ENCODE measurements around the gene IFNG. TPM values are rescaled to one million over a fixed set of nuclear protein-coding genes. Genes with fewer than 3 reads are reported as not detected.
"Not testable (repeated sequence)": the region's sequence is repeated elsewhere in the genome, so short reads cannot be mapped to it uniquely, and the experiment has no call there.

IFNG gene
- polyA plus RNA-seq, 1 donor = 0.13 TPM

DNA sequence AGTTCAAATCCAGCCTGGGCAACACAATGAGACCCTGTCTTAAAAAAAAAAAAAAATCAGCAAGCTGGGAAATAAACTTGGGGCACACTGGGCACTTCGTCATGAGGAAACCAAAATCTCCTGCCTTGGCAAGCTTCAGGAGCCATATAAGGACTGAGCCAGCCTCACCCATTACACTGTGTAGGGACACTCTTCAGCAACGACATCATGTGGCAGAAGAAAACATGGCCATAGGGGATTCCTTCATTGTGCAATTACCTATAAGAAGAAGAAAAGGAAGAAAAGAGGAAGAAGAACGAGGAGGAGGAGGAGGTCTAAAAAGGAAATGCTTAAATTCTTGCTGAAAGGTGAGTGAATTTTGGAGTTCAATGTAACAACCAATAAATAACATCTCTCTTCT is 26.1 kb upstream of the IFNG start:
- Histone ChIP-seq H3K9me3 (ENCODE audit: control insufficient read depth, low read depth, low read length) (no peaks in the 10 kb centered on the region), H3K27ac (ENCODE audit: low read length) (no peak overlapping the region), H3K4me3 (ENCODE audit: low read length) (no peak overlapping the region), H3K27me3 (ENCODE audit: control insufficient read depth, insufficient read depth, low read length) (peaks cover 8% of the 10 kb centered on the region), H3K36me3 (ENCODE audit: control insufficient read depth, insufficient read depth, low read length) (no peaks in the 10 kb centered on the region), H3K4me1 (ENCODE audit: control insufficient read depth, insufficient read depth, low read length) (no peaks in the 10 kb centered on the region)
- DNase-seq = no peak
- WGBS (ENCODE audit: insufficient coverage, low lambda C conversion rate) = 70% methylated on average over 2 of the region's 3 CpGs

DNA sequence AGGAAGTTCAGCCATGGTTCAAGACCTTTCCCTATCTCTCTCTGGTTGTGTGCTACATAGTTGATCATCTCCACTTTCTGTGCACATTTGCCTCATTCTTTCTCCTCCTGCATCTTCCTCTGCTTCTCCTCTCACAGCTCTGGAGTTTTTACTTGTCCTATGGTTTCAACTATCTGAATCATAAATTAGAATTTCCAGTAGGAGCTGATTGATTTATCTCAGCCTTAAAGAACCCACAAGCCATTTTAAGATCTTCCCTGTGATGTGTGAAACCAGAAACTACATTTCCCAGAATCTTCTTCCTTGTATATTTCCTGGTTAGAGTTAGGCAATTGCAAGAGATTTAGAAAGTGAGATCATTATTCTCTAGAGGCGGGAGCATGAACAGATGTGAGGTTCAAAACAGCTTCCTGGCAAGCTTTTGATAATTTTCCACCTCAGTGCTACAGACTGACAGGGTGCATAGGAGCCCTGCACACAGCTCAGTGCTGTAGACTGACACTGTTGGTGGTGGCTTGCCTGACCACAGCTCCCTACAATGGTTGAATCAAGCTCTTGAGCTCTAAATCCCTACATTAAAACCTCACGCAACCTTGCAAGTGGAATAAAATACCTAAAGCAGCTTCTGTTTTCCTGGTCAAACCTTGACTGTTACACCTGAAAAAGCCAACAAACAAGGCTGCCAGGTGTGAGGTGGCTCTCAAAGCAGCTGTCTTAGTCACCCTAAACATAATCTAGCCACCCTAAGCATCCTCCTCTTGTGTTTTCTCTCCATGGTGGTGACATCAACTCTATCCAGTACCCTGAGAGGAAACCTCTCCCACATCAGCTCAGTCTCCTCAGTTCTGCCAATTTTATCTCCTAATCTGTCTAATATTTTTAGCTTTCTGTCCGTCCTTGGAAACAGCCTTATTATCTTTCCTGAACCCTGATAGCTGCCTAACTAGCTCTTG is 21.5 kb upstream of the IFNG start:
- H3K27me3 ChIP-seq (ENCODE audit: control insufficient read depth, insufficient read depth, low read length) = peaks cover 3% of the 10 kb centered on the region
- H3K4me3 ChIP-seq (ENCODE audit: low read length) = no peak overlapping the region
- no peaks in the 10 kb centered on the region for H3K9me3 ChIP-seq (ENCODE audit: control insufficient read depth, low read depth, low read length)
- no peak overlapping the region for H3K27ac ChIP-seq (ENCODE audit: low read length)
- H3K36me3 ChIP-seq (ENCODE audit: control insufficient read depth, insufficient read depth, low read length) = no peaks in the 10 kb centered on the region
- no peak for DNase-seq
- no peaks in the 10 kb centered on the region for H3K4me1 ChIP-seq (ENCODE audit: control insufficient read depth, insufficient read depth, low read length)
- 40% methylated on average over 1 of the region's 3 CpGs for WGBS (ENCODE audit: insufficient coverage, low lambda C conversion rate)

DNA sequence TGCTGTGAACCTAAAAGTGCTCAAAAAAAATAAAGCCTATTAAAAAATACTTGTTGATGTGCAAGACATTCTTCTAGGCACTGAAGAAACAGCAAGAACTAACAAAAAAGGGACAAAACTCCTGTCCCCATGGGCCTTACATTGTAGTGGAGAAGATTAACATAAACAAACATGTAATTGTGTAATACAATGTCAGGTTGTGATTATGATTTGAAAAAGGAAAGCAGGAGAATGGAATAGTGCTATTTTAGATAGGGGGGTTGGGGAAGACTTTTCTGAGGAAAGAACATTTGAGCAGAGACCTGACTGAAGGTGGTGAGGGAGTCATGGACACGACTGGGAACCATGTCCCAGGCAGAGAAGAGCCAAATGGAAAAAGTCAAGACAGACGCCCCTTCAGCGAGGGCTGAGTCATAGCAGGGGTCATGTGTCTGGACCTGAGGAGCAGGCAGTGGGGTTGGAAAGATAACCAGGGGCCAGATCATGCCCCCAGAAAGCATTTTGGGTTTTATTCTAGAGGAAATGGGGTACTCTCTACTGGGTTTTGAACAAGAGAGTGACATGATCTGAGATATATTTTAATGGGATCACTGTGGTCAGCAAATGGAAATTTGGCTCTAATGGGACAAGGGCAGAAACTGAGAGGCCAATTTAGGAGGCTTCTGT is 19.4 kb upstream of the IFNG start:
- Histone ChIP-seq H3K36me3 (ENCODE audit: control insufficient read depth, insufficient read depth, low read length) (no peaks in the 10 kb centered on the region), H3K4me1 (ENCODE audit: control insufficient read depth, insufficient read depth, low read length) (no peaks in the 10 kb centered on the region)
- WGBS (ENCODE audit: insufficient coverage, low lambda C conversion rate) = 100% methylated on average over 1 of the region's 3 CpGs

DNA sequence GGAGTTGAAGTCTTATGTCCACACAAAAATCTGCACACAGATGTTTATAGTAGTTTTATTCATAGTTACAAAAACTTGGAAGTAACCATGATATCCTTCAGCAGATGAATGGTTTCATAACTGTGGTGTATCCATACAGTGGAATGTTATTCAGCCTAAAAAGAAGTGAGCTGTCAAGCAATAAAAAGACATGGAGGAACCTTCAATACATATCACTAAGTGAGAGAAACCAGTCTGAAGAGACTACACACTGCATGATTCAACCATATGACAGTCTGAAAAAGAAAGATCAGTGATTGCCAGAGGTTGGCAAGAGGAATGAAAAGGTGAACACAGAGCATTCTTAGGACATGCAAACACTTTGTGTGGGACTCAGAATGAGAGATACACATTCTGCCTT is 18.6 kb upstream of the IFNG start:
- no peak for DNase-seq
- H3K4me3 ChIP-seq (ENCODE audit: low read length) = no peak overlapping the region
- no peaks in the 10 kb centered on the region for H3K4me1 ChIP-seq (ENCODE audit: control insufficient read depth, insufficient read depth, low read length)
- no peaks in the 10 kb centered on the region for H3K27me3 ChIP-seq (ENCODE audit: control insufficient read depth, insufficient read depth, low read length)
- H3K27ac ChIP-seq (ENCODE audit: low read length) = no peak overlapping the region
- H3K36me3 ChIP-seq (ENCODE audit: control insufficient read depth, insufficient read depth, low read length) = no peaks in the 10 kb centered on the region
- no peaks in the 10 kb centered on the region for H3K9me3 ChIP-seq (ENCODE audit: control insufficient read depth, low read depth, low read length)

More for the DNA sequence above, 19.4 kb upstream of the IFNG start:
- Histone ChIP-seq H3K27me3 (ENCODE audit: control insufficient read depth, insufficient read depth, low read length) (no peaks in the 10 kb centered on the region), H3K27ac (ENCODE audit: low read length) (no peak overlapping the region), H3K9me3 (ENCODE audit: control insufficient read depth, low read depth, low read length) (no peaks in the 10 kb centered on the region), H3K4me3 (ENCODE audit: low read length) (no peak overlapping the region)
- no peak for DNase-seq

DNA sequence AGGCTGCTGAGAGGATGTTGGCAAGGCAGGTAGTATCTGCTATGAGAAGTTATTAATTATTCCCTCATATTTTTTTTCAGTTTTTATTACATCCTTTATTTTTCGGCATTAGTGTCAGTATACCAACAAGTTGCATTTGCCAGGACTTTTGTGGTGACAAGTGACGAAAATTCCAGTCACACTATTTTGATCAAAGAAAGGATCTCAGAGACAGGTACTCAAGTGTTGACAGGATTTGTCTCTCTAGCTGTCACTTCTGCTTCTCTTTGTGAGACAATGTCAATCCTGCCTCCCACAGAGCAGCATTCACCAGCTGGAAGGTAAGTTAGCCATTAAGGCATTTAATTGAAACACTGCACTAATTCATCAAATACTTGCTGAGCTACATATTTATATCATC is 18.0 kb upstream of the IFNG start:
- DNase-seq = no peak
- 86% methylated on average over 1 of the region's 2 CpGs for WGBS (ENCODE audit: insufficient coverage, low lambda C conversion rate)
- no peaks in the 10 kb centered on the region for H3K27me3 ChIP-seq (ENCODE audit: control insufficient read depth, insufficient read depth, low read length)

DNA sequence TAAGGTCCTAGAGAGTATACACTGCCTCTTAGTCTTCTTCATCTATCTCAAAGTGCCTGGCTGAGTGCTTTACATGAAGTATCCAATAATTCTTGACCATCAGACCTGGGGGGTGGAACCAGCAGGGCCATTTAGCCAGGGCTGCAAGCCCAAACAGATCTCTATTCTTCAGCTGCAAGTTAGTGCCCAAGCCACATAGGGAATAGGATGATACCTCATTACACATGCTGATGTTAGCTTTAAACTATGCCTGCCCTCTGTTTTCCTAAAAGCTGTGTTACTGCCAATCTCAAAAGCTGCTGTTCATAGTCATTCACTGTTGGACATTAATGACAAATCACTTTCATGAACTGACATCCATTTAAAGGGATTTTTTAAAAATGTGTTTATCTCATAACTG is 16.7 kb upstream of the IFNG start:
- Histone ChIP-seq H3K27me3 (ENCODE audit: control insufficient read depth, insufficient read depth, low read length) (no peaks in the 10 kb centered on the region), H3K9me3 (ENCODE audit: control insufficient read depth, low read depth, low read length) (no peaks in the 10 kb centered on the region), H3K4me3 (ENCODE audit: low read length) (no peak overlapping the region), H3K27ac (ENCODE audit: low read length) (no peak overlapping the region), H3K4me1 (ENCODE audit: control insufficient read depth, insufficient read depth, low read length) (no peaks in the 10 kb centered on the region), H3K36me3 (ENCODE audit: control insufficient read depth, insufficient read depth, low read length) (no peaks in the 10 kb centered on the region)
- no peak for DNase-seq

More for the DNA sequence above, 18.0 kb upstream of the IFNG start:
- no peaks in the 10 kb centered on the region for H3K4me1 ChIP-seq (ENCODE audit: control insufficient read depth, insufficient read depth, low read length)
- no peaks in the 10 kb centered on the region for H3K9me3 ChIP-seq (ENCODE audit: control insufficient read depth, low read depth, low read length)
- no peak overlapping the region for H3K4me3 ChIP-seq (ENCODE audit: low read length)
- no peak overlapping the region for H3K27ac ChIP-seq (ENCODE audit: low read length)
- no peaks in the 10 kb centered on the region for H3K36me3 ChIP-seq (ENCODE audit: control insufficient read depth, insufficient read depth, low read length)

DNA sequence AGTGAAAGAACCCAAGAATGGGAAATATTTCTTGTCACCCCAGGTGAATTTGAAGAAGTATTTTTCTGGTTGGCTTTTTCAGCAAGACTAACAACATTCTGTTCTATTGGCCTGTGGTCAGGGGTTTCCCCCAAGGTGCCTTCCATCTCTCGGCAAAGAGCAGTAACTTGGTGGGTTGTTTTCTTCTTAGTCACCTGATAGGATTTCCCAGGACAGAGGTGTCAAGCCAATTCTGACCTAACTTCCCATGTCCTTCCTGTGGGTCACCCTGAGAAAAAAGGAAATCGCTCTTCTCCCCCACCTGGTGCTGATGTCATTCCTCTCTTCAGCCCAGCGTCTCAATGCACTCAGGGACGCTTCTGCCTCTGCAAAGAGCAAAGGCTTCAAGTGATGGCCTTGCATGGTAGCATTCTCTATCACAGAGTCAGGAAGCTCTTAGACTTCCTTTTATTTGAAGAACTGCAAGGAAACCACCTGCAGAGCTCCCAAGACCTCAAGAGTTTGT is 16.1 kb upstream of the IFNG start:
- 80% methylated on average over 1 of the region's 4 CpGs for WGBS (ENCODE audit: insufficient coverage, low lambda C conversion rate)
- Histone ChIP-seq H3K4me1 (ENCODE audit: control insufficient read depth, insufficient read depth, low read length) (no peaks in the 10 kb centered on the region), H3K9me3 (ENCODE audit: control insufficient read depth, low read depth, low read length) (no peaks in the 10 kb centered on the region), H3K27ac (ENCODE audit: low read length) (no peak overlapping the region), H3K4me3 (ENCODE audit: low read length) (no peak overlapping the region), H3K36me3 (ENCODE audit: control insufficient read depth, insufficient read depth, low read length) (no peaks in the 10 kb centered on the region), H3K27me3 (ENCODE audit: control insufficient read depth, insufficient read depth, low read length) (no peaks in the 10 kb centered on the region)
- DNase-seq = no peak

DNA sequence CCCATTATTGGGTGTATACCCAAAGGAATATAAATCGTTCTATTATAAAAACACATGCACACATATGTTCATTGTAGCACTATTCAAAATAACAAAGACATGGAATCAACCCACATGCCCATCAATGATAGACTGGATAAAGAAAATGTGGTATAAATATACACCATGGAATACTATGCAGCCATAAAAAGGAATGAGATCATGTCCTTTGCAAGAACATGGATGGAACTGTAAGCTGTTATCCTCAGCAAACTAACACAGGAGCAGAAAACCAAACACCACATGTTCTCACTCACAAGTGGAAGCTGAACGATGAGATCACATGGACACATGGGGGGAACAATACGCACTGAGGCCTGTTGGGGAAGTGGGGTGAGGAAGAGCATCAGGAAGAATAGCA is 15.2 kb upstream of the IFNG start:
- H3K36me3 ChIP-seq (ENCODE audit: control insufficient read depth, insufficient read depth, low read length); DNase-seq; H3K4me3 ChIP-seq (ENCODE audit: low read length); H3K9me3 ChIP-seq (ENCODE audit: control insufficient read depth, low read depth, low read length); H3K27ac ChIP-seq (ENCODE audit: low read length); H3K4me1 ChIP-seq (ENCODE audit: control insufficient read depth, insufficient read depth, low read length); H3K27me3 ChIP-seq (ENCODE audit: control insufficient read depth, insufficient read depth, low read length): not testable (repeated sequence)
- 100% methylated on average over 2 of the region's 3 CpGs for WGBS (ENCODE audit: insufficient coverage, low lambda C conversion rate)

DNA sequence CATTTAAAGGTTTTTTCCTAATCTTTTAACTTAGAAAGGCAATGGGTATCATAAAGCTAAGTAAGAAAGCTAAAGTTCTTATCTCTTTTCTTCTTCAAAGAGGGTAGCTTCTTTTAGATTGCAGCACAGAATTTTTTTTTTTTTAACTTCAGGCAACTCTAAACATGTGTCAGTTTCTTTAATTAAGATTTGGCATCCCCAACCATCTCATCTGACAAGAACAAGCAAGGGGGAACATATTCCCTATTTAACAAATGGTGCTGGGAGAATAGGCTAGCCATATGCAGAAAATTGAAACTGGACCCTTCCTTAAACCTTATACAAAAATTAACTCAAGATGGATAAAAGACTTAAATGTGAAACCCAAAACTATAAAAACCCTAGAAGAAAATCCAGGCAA is 14.3 kb upstream of the IFNG start:
- DNase-seq = no peak
- Histone ChIP-seq H3K36me3 (ENCODE audit: control insufficient read depth, insufficient read depth, low read length) (no peaks in the 10 kb centered on the region), H3K4me3 (ENCODE audit: low read length) (no peak overlapping the region), H3K9me3 (ENCODE audit: control insufficient read depth, low read depth, low read length) (no peaks in the 10 kb centered on the region), H3K27me3 (ENCODE audit: control insufficient read depth, insufficient read depth, low read length) (no peaks in the 10 kb centered on the region), H3K4me1 (ENCODE audit: control insufficient read depth, insufficient read depth, low read length) (no peaks in the 10 kb centered on the region), H3K27ac (ENCODE audit: low read length) (no peak overlapping the region)

DNA sequence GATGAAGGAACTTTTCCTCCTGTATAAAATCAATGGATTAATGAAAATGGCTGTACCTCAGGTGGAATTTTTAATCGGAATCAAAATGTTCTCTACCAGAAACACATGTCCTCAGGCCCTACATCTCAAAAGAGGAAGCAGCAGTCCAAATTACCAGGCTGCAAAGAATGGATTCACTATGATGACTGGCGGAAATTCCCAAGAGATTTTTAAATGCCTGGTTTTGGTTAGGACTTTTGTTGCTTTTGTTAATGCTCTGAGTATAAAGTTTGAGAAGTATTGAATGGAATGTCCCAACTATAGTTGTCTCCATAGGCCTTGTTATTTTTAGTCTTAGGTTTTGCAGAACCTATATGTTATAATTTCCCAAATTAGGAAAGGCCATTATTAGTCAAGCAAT is 11.2 kb upstream of the IFNG start:
- no peak overlapping the region for H3K4me3 ChIP-seq (ENCODE audit: low read length)
- H3K9me3 ChIP-seq (ENCODE audit: control insufficient read depth, low read depth, low read length) = no peaks in the 10 kb centered on the region
- no peaks in the 10 kb centered on the region for H3K36me3 ChIP-seq (ENCODE audit: control insufficient read depth, insufficient read depth, low read length)
- no peak overlapping the region for H3K27ac ChIP-seq (ENCODE audit: low read length)
- WGBS (ENCODE audit: insufficient coverage, low lambda C conversion rate) = no CpG with 5 or more reads among the region's 2 CpGs
- H3K27me3 ChIP-seq (ENCODE audit: control insufficient read depth, insufficient read depth, low read length) = no peaks in the 10 kb centered on the region
- H3K4me1 ChIP-seq (ENCODE audit: control insufficient read depth, insufficient read depth, low read length) = no peaks in the 10 kb centered on the region
- DNase-seq = no peak

Measured in large intestine (tissue), 3 donors.